PFSK-1 (cell line): ENCODE data around the gene KLK6.

Source experiments
- FOXP2 ChIP-seq: optimal IDR thresholded peaks from 2 replicates; pipeline ENCODE3; 2011; ENCODE audit warnings: borderline replicate concordance, control low read depth, inconsistent platforms; ENCODE audit not compliant: insufficient read depth; ENCODE audit errors: extremely low read length, extremely low read depth
- POLR2AphosphoS5 ChIP-seq: IDR thresholded peaks from 2 replicates; pipeline ENCODE4 v1.6.1; 2012; ENCODE audit warnings: low read depth, mild to moderate bottlenecking, control low read depth, low read length, moderate library complexity
- REST ChIP-seq, 2 experiments: IDR thresholded peaks; 2 replicates each; pipeline versions ENCODE4 v1.6.1 to v1.8.0; 2011 to 2012; ENCODE audit warnings: low read depth in 2 of 2, low read length in 2 of 2, control low read depth in 1 of 2, inconsistent platforms in 1 of 2, mild to moderate bottlenecking in 1 of 2, moderate library complexity in 1 of 2; ENCODE audit not compliant: insufficient read depth in 1 of 2
- SIN3A ChIP-seq: IDR thresholded peaks from 2 replicates; pipeline ENCODE4 v1.6.1; 2012; ENCODE audit warnings: mild to moderate bottlenecking, low read length, moderate library complexity, borderline replicate concordance; ENCODE audit not compliant: insufficient read depth
- TAF1 ChIP-seq: IDR thresholded peaks from 2 replicates; pipeline ENCODE4 v1.6.1; 2012; ENCODE audit warnings: low read length, control low read depth, borderline replicate concordance; ENCODE audit not compliant: insufficient read depth

The KLK6 gene

GRCh38 chr19:50992666-50993035 is 23.3 kb upstream of the KLK6 start:
- TF ChIP-seq TAF1 (no peak), POLR2AphosphoS5 (no peak), FOXP2 (no peak), REST (IDR thresholded peaks at IDR 0.05; ENCODE audit: insufficient read depth in 1 of 2, low read depth in 2 of 2, low read length in 2 of 2) (no peak), SIN3A (no peak)

GRCh38 chr19:50983625-50984292 is 14.4 kb upstream of the KLK6 start, which contains the start of gene KLK7:
KLK7 (minus strand) TSS chr19:50983917; CDS start chr19:50982399, 1,518 bp downstream.
- TF ChIP-seq SIN3A (no peak), POLR2AphosphoS5 (no peak), FOXP2 (no peak), TAF1 (no peak), REST (IDR thresholded peaks at IDR 0.05; ENCODE audit: insufficient read depth in 1 of 2, low read depth in 2 of 2, low read length in 2 of 2) (no peak)

GRCh38 chr19:50982186-50982585 is 12.8 kb upstream of the KLK6 start:
- no peak for TF ChIP-seq POLR2AphosphoS5
- no peak for TF ChIP-seq REST (IDR thresholded peaks at IDR 0.05; ENCODE audit: insufficient read depth in 1 of 2, low read depth in 2 of 2, low read length in 2 of 2)
- no peak for TF ChIP-seq TAF1
- no peak for TF ChIP-seq FOXP2
- no peak for TF ChIP-seq SIN3A

GRCh38 chr19:50981587-50982146 is 12.3 kb upstream of the KLK6 start:
- TF ChIP-seq POLR2AphosphoS5 = no peak
- no peak for TF ChIP-seq REST (IDR thresholded peaks at IDR 0.05; ENCODE audit: insufficient read depth in 1 of 2, low read depth in 2 of 2, low read length in 2 of 2)
- TF ChIP-seq SIN3A = no peak
- TF ChIP-seq TAF1 = no peak
- no peak for TF ChIP-seq FOXP2
